Measurements from ENCODE around the gene LENEP. TPM values are rescaled to one million over a fixed set of nuclear protein-coding genes. Genes with fewer than 3 reads are reported as not detected.
A peak's percentile ranks its signal among the peaks of the same experiment; 100 is the strongest.

LENEP gene, protein sequence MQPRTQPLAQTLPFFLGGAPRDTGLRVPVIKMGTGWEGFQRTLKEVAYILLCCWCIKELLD
- total RNA-seq (0.09 TPM), polyA plus RNA-seq (0.16 TPM)
- long read RNA-seq, donor 1: 0 reads
- long read RNA-seq, donor 2: 0 reads
- long read RNA-seq, donor 3: 0 reads
- long read RNA-seq, donor 4: 0 reads
- long read RNA-seq, donor 5: 0 reads
- long read RNA-seq, donor 6: 0 reads
- long read RNA-seq, donor 7: 0 reads
- long read RNA-seq, donor 8: 0 reads
- long read RNA-seq, donor 9: 0 reads
- long read RNA-seq, donor 10: 0 reads

- H3K9me3 ChIP-seq (ENCODE audit: control insufficient read depth in 2 of 2, insufficient read depth in 1 of 2, low read length in 1 of 2): peaks cover 0 to 3% of the 10 kb centered on the region in 2 donors
- peaks cover 23 to 50% of the 10 kb centered on the region in 2 donors for H3K27me3 ChIP-seq (ENCODE audit: control insufficient read depth in 2 of 2, insufficient read depth in 1 of 2, low read length in 1 of 2)
- 91% methylated on average over 8 of the region's 8 CpGs for WGBS
- no peak within 1 kb of the TSS for H3K4me3 ChIP-seq (ENCODE audit: low read length in 2 of 2)
- DNase-seq (ENCODE audit: low read depth in 6 of 9, low spot score in 9 of 9): no peak
- peaks cover 11 to 14% of the 10 kb centered on the region in 2 donors for H3K36me3 ChIP-seq (ENCODE audit: control insufficient read depth in 2 of 2, insufficient read depth in 2 of 2, low read length in 1 of 2)
- H3K4me1 ChIP-seq (ENCODE audit: control insufficient read depth in 2 of 2, insufficient read depth in 2 of 2, low read length in 2 of 2): peaks cover 0 to 18% of the 10 kb centered on the region in 2 donors
- H3K27ac ChIP-seq (ENCODE audit: low read depth in 1 of 2, low read length in 1 of 2): no peak within 1 kb of the TSS
These were observed at the start of gene LENEP for GRCh38 chr1:154993572-154994268. Gene LENEP, plus strand, starts transcription at chr1:154993586. Its CDS starts 22 bp downstream, at chr1:154993608.

- peaks cover 43 to 57% of the 10 kb centered on the region in 2 donors for H3K36me3 ChIP-seq (ENCODE audit: control insufficient read depth in 2 of 2, insufficient read depth in 2 of 2, low read length in 1 of 2)
- 50% methylated on average over 6 of the region's 6 CpGs for WGBS
- H3K4me1 ChIP-seq (ENCODE audit: control insufficient read depth in 2 of 2, insufficient read depth in 2 of 2, low read length in 2 of 2): peaks cover 10 to 56% of the 10 kb centered on the region in 2 donors
- peak in 2 of 9 donors; percentile 58 to 65 for DNase-seq (ENCODE audit: low read depth in 6 of 9, low spot score in 9 of 9)
- H3K27ac ChIP-seq (ENCODE audit: low read depth in 1 of 2, low read length in 1 of 2): peak overlapping the region; percentile 22 to 23
- H3K27me3 ChIP-seq (ENCODE audit: control insufficient read depth in 2 of 2, insufficient read depth in 1 of 2, low read length in 1 of 2): no peaks in the 10 kb centered on the region
- H3K4me3 ChIP-seq (ENCODE audit: low read length in 2 of 2): no peak overlapping the region
- H3K9me3 ChIP-seq (ENCODE audit: control insufficient read depth in 2 of 2, insufficient read depth in 1 of 2, low read length in 1 of 2): peaks cover 0 to 4% of the 10 kb centered on the region in 2 donors
These were observed 49.6 kb upstream of the LENEP start for GRCh38 chr1:154943649-154944400.

GRCh38 chr1:154944401-154945159 lies 48.8 kb upstream of the LENEP start:
- H3K27ac ChIP-seq (ENCODE audit: low read depth in 1 of 2, low read length in 1 of 2): peak overlapping the region in 1 of 2 donors; percentile 3
- WGBS: 78% methylated on average over 9 of the region's 9 CpGs
- DNase-seq (ENCODE audit: low read depth in 6 of 9, low spot score in 9 of 9): no peak

GRCh38 chr1:154945160-154945961 lies 48.0 kb upstream of the LENEP start:
- H3K36me3 ChIP-seq (ENCODE audit: control insufficient read depth in 2 of 2, insufficient read depth in 2 of 2, low read length in 1 of 2): peaks cover 50 to 66% of the 10 kb centered on the region in 2 donors
- no peak overlapping the region for H3K4me3 ChIP-seq (ENCODE audit: low read length in 2 of 2)
- H3K27me3 ChIP-seq (ENCODE audit: control insufficient read depth in 2 of 2, insufficient read depth in 1 of 2, low read length in 1 of 2): no peaks in the 10 kb centered on the region
- no peak overlapping the region for H3K27ac ChIP-seq (ENCODE audit: low read depth in 1 of 2, low read length in 1 of 2)
- peaks cover 10 to 46% of the 10 kb centered on the region in 2 donors for H3K4me1 ChIP-seq (ENCODE audit: control insufficient read depth in 2 of 2, insufficient read depth in 2 of 2, low read length in 2 of 2)
- DNase-seq (ENCODE audit: low read depth in 6 of 9, low spot score in 9 of 9): no peak
- WGBS: 95% methylated on average over 15 of the region's 15 CpGs
- peaks cover 0 to 3% of the 10 kb centered on the region in 2 donors for H3K9me3 ChIP-seq (ENCODE audit: control insufficient read depth in 2 of 2, insufficient read depth in 1 of 2, low read length in 1 of 2)

More at GRCh38 chr1:154944401-154945159, 48.8 kb upstream of the LENEP start:
- peaks cover 10 to 54% of the 10 kb centered on the region in 2 donors for H3K4me1 ChIP-seq (ENCODE audit: control insufficient read depth in 2 of 2, insufficient read depth in 2 of 2, low read length in 2 of 2)
- H3K4me3 ChIP-seq (ENCODE audit: low read length in 2 of 2): no peak overlapping the region
- peaks cover 0 to 3% of the 10 kb centered on the region in 2 donors for H3K9me3 ChIP-seq (ENCODE audit: control insufficient read depth in 2 of 2, insufficient read depth in 1 of 2, low read length in 1 of 2)
- H3K36me3 ChIP-seq (ENCODE audit: control insufficient read depth in 2 of 2, insufficient read depth in 2 of 2, low read length in 1 of 2): peaks cover 48 to 63% of the 10 kb centered on the region in 2 donors
- no peaks in the 10 kb centered on the region for H3K27me3 ChIP-seq (ENCODE audit: control insufficient read depth in 2 of 2, insufficient read depth in 1 of 2, low read length in 1 of 2)

GRCh38 chr1:154945962-154946850 lies 47.2 kb upstream of the LENEP start:
- no peak for DNase-seq (ENCODE audit: low read depth in 6 of 9, low spot score in 9 of 9)
- Histone ChIP-seq H3K27me3 (ENCODE audit: control insufficient read depth in 2 of 2, insufficient read depth in 1 of 2, low read length in 1 of 2) (no peaks in the 10 kb centered on the region), H3K9me3 (ENCODE audit: control insufficient read depth in 2 of 2, insufficient read depth in 1 of 2, low read length in 1 of 2) (peaks cover 0 to 3% of the 10 kb centered on the region in 2 donors), H3K4me3 (ENCODE audit: low read length in 2 of 2) (no peak overlapping the region), H3K4me1 (ENCODE audit: control insufficient read depth in 2 of 2, insufficient read depth in 2 of 2, low read length in 2 of 2) (peaks cover 10 to 41% of the 10 kb centered on the region in 2 donors), H3K36me3 (ENCODE audit: control insufficient read depth in 2 of 2, insufficient read depth in 2 of 2, low read length in 1 of 2) (peaks cover 59 to 75% of the 10 kb centered on the region in 2 donors), H3K27ac (ENCODE audit: low read depth in 1 of 2, low read length in 1 of 2) (no peak overlapping the region)
- WGBS: 93% methylated on average over 17 of the region's 17 CpGs

GRCh38 chr1:154948079-154948478 lies 45.3 kb upstream of the LENEP start:
- H3K36me3 ChIP-seq (ENCODE audit: control insufficient read depth in 2 of 2, insufficient read depth in 2 of 2, low read length in 1 of 2): peaks cover 68 to 75% of the 10 kb centered on the region in 2 donors

GRCh38 chr1:154951901-154952657 lies 41.3 kb upstream of the LENEP start:
- Histone ChIP-seq H3K36me3 (ENCODE audit: control insufficient read depth in 2 of 2, insufficient read depth in 2 of 2, low read length in 1 of 2) (peaks cover 46 to 47% of the 10 kb centered on the region in 2 donors), H3K4me1 (ENCODE audit: control insufficient read depth in 2 of 2, insufficient read depth in 2 of 2, low read length in 2 of 2) (peaks cover 41 to 58% of the 10 kb centered on the region in 2 donors), H3K9me3 (ENCODE audit: control insufficient read depth in 2 of 2, insufficient read depth in 1 of 2, low read length in 1 of 2) (no peaks in the 10 kb centered on the region), H3K27ac (ENCODE audit: low read depth in 1 of 2, low read length in 1 of 2) (peak overlapping the region; percentile 38 to 62), H3K4me3 (ENCODE audit: low read length in 2 of 2) (peak overlapping the region; percentile 7 to 12), H3K27me3 (ENCODE audit: control insufficient read depth in 2 of 2, insufficient read depth in 1 of 2, low read length in 1 of 2) (no peaks in the 10 kb centered on the region)
- DNase-seq (ENCODE audit: low read depth in 6 of 9, low spot score in 9 of 9): peak in 2 of 9 donors; percentile 50 to 70
- 31% methylated on average over 15 of the region's 15 CpGs for WGBS

More at GRCh38 chr1:154948079-154948478, 45.3 kb upstream of the LENEP start:
- Histone ChIP-seq H3K9me3 (ENCODE audit: control insufficient read depth in 2 of 2, insufficient read depth in 1 of 2, low read length in 1 of 2) (no peaks in the 10 kb centered on the region), H3K27me3 (ENCODE audit: control insufficient read depth in 2 of 2, insufficient read depth in 1 of 2, low read length in 1 of 2) (no peaks in the 10 kb centered on the region), H3K4me3 (ENCODE audit: low read length in 2 of 2) (no peak overlapping the region), H3K27ac (ENCODE audit: low read depth in 1 of 2, low read length in 1 of 2) (no peak overlapping the region), H3K4me1 (ENCODE audit: control insufficient read depth in 2 of 2, insufficient read depth in 2 of 2, low read length in 2 of 2) (peaks cover 19 to 41% of the 10 kb centered on the region in 2 donors)
- no peak for DNase-seq (ENCODE audit: low read depth in 6 of 9, low spot score in 9 of 9)
- WGBS: 98% methylated on average over 11 of the region's 11 CpGs

Measured in thymus (tissue), 14 donors.